ENCODE results near the gene MAP3K2. TPM values are rescaled to one million over a fixed set of nuclear protein-coding genes. Genes with fewer than 3 reads are reported as not detected.

MAP3K2 gene
- total RNA-seq, 1 donor = 41.6 TPM

GRCh38 chr2:127302168-127302567 lies 85.6 kb downstream of the MAP3K2 start:
- no peak overlapping the region for H3K4me3 ChIP-seq (ENCODE audit: low read depth, low read length)
- DNase-seq (ENCODE audit: low read depth) = no peak
- TF ChIP-seq, protein P1, sequence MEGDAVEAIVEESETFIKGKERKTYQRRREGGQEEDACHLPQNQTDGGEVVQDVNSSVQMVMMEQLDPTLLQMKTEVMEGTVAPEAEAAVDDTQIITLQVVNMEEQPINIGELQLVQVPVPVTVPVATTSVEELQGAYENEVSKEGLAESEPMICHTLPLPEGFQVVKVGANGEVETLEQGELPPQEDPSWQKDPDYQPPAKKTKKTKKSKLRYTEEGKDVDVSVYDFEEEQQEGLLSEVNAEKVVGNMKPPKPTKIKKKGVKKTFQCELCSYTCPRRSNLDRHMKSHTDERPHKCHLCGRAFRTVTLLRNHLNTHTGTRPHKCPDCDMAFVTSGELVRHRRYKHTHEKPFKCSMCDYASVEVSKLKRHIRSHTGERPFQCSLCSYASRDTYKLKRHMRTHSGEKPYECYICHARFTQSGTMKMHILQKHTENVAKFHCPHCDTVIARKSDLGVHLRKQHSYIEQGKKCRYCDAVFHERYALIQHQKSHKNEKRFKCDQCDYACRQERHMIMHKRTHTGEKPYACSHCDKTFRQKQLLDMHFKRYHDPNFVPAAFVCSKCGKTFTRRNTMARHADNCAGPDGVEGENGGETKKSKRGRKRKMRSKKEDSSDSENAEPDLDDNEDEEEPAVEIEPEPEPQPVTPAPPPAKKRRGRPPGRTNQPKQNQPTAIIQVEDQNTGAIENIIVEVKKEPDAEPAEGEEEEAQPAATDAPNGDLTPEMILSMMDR (IDR thresholded peaks at IDR 0.05; ENCODE audit: insufficient read depth, low read length) = no peak

DNA sequence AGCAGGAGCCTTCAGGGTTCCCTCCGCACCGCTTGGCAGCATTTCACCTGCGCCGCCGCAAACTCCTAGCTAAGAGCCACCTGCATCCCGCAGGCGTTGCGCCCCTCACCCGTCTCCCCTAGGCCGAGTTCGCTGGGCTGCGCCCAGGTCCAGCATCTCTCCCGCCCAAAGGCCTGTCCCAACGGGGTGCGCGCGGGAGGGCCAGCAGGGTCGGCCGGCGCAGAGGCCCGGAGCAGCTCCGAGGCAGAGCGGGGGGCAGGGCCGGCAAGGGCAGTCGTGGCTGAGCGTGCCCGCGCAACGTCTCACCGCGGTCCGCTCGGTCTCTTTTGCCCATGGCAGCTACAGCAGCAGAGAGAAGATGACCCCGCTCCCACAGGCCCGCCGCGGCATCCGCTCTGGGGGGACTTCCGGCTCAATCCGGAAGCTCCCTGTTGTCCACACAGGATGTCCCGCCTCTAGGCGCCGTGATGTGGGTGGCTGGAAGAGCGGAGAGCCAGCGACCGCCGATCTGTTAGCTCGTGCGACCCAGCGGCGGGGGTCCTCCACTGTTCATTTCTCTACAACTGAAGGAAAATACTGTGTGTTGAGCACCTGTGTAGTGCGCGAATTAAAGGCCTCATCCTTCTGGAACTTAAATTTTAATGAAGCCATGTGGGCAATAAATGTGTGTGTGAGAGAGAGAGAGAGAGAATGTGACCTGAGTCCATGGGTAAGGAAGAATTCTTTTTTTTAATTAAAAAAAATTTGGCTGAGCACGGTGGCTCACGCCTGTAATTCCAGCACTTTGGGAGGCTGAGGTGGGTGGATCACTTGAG lies 93.8 kb downstream of the MAP3K2 start, which contains the start of gene ERCC3:
Gene ERCC3, minus strand, starts transcription at position 397 of the 815 bp plus-strand sequence. Its CDS starts 63 bp downstream, at position 334.
- peak; percentile 75 for DNase-seq (ENCODE audit: low read depth)
- peak within 1 kb of the TSS; percentile 96 for H3K4me3 ChIP-seq (ENCODE audit: low read depth, low read length)
- TF ChIP-seq, protein P1 (IDR thresholded peaks at IDR 0.05; ENCODE audit: insufficient read depth, low read length) = no peak

GRCh38 chr2:127293386-127293747 lies 94.4 kb downstream of the MAP3K2 start:
- DNase-seq (ENCODE audit: low read depth) = no peak
- TF ChIP-seq, protein P1 (IDR thresholded peaks at IDR 0.05; ENCODE audit: insufficient read depth, low read length) = no peak

DNA sequence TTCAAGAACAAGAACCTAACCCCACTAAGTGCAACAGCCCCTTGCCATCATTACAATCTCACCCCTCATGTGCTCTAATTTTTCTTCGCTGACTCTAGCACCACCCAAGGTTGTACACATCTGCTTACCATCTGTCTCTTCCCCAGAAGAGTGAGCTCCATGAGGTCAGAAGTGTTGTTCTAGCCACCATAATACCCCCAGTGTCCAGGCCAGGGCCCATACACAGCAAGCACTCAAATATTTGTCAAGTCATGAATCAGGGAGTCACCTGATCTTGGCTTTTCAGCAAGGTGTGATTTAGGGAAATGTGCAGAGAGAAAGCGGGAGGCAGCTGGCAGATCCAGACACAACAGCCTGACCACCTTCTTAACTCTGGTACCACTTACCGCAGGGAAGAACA lies 99.5 kb downstream of the MAP3K2 start:
- TF ChIP-seq, protein P1 (IDR thresholded peaks at IDR 0.05; ENCODE audit: insufficient read depth, low read length) = no peak
- H3K4me3 ChIP-seq (ENCODE audit: low read depth, low read length) = no peak overlapping the region
- no peak for DNase-seq (ENCODE audit: low read depth)

More at GRCh38 chr2:127293386-127293747, 94.4 kb downstream of the MAP3K2 start:
- peak overlapping the region; percentile 96 for H3K4me3 ChIP-seq (ENCODE audit: low read depth, low read length)

- no peak overlapping the region for H3K4me3 ChIP-seq (ENCODE audit: low read depth, low read length)
- DNase-seq (ENCODE audit: low read depth) = no peak
- TF ChIP-seq, protein P1 (IDR thresholded peaks at IDR 0.05; ENCODE audit: insufficient read depth, low read length) = no peak
Measured at GRCh38 chr2:127283275-127283674, 104.5 kb downstream of the MAP3K2 start.

DNA sequence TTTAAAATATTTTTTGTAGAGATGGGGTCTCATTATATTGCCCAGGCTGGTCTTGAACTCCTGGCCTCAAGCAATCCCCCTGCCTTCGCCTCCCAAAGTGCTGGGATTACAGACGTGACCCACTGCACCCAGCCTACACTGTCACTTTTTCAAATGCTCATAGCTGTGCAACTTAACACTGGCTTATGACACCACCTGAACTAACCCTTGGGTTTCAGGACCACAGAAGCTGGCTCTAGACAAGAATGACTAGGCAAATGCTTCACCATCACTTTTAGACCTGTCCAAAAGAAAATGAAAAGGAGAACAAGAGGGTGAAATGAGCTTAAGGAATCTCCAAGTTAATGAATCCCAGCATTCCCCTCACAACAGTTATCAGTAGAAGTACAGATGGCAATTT lies 107.1 kb downstream of the MAP3K2 start:
- no peak for DNase-seq (ENCODE audit: low read depth)
- no peak overlapping the region for H3K4me3 ChIP-seq (ENCODE audit: low read depth, low read length)
- TF ChIP-seq, protein P1 (IDR thresholded peaks at IDR 0.05; ENCODE audit: insufficient read depth, low read length) = no peak

All from fibroblast of the aortic adventitia (primary cell).